Measurements from ENCODE around the gene MRPS21. TPM values are rescaled to one million over a fixed set of nuclear protein-coding genes. Genes with fewer than 3 reads are reported as not detected.

Gene MRPS21
- total RNA-seq, result 107 and 111 TPM in 2 replicates

GRCh38 chr1:150293433-150294253 is at the start of gene MRPS21:
TSS of gene MRPS21 (plus strand) at chr1:150293861. CDS start at chr1:150294367, 506 bp downstream.

DNA sequence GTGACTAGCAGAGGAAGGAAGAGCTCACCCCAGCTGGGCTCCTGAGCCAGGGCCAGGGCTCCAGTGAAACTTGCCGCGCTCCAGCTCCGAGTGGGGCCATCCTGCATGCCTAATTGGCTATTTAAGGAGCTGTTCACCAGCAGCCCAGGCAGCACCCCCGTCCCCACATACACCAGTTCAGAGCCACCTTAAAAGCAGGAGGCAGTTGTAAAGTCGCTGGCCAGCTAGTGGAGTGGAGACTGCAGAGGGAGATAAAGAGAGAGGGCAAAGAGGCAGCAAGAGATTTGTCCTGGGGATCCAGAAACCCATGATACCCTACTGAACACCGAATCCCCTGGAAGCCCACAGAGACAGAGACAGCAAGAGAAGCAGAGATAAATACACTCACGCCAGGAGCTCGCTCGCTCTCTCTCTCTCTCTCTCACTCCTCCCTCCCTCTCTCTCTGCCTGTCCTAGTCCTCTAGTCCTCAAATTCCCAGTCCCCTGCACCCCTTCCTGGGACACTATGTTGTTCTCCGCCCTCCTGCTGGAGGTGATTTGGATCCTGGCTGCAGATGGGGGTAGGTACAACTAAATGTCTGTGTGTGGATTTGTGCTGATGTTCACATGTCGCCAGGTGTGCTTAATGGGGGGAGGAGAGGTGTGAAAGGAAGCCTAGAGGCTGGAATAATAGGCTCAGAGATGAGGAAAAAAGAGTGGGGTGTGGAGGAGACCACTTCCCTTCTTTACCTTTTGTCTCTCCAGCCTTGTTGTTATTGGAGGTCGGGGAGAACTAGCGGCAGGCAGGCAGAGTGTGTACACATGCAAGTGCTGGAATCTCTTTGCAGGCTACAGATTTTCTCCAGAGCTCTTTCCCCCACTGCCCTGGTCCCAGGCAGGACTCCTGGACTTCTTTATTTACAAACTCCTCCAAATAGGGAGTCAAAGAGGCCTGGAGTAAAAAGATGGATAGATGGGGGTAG is 35.8 kb upstream of the MRPS21 start, which contains the start of gene CA14:
TSS of gene CA14 (plus strand) at position 151 of the 962 bp plus-strand sequence. CDS start at position 506, 355 bp downstream.

DNA sequence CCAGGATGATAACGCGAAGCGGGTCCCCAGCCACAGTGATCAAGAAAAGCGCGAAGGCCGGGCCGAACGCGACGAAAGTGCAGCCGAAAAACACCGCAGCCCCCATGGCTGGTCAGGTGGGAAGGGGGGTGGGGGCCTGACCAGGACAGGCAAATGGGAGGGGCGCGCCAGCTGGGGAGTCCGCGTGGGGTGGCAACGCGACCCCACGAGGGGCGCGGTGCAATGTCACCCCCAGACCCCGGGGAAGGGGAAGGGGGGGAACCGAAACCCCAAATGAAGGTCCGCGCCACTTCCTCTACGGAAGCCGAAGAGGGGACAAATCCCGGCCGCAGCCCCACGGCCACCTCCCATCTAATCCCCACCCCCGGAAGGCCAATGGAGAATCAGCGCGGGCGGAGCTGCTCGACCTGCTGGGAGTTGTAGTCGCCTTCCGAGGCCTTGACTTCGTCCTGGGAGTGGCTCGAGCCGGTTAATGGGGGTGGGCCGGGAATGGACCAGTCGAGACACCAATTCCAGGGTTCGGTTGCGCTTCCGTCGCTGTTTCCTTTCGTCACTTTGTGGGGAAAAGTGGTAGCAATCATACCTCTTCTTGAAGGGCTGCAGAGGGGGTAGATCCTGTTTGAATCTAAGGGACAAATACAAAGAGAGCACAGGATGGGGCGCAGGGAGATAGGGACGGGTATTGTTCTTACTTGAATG is 24.8 kb upstream of the MRPS21 start, which contains the start of gene APH1A:
TSS of gene APH1A (minus strand) at position 312 of the 699 bp plus-strand sequence. CDS start at position 106, 206 bp downstream.

DNA sequence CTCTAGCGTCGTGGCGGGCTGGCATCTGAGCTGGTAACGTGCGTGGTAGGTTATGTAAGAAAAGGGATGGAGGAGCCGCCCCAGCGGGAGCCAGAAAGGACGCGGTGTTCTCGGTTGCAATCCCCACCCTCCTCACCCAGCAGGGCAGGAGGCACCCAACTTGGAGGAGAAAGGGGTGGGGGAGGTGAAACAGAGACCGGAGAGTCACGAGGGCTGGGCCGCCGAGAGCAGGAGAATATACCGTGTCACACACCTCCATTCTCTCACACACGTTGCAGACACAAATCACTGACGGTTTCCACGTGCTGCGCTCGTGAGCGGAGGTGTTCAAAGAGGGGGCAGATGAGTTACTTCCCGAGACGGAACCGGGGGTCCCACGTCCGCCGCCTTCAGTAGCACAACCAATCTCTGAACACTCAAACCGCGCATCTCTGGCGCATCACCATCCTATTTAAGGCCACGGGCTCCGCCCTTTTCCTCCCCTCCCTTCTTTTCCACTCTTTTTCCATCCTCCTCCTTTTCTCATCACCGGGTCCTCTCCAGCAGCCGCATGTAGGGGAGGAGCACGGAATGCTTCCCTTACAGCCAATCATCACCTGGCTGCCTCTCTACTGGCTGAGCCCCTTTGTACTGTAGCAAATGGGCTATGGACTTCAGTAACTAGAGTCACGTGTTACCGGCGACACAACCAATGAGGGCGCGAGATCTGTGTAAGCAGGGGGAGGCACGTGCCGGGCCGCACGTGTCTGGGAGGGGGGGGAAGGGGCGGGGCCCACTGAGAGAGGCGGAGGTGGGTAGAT is 11.7 kb upstream of the MRPS21 start, which contains the start of gene CIART:
TSS of gene CIART (plus strand) at position 797 of the 800 bp plus-strand sequence. CDS start 714 bp downstream, outside the sequence.

Other genes with a start within 250 kb of the MRPS21 start
- 29.6 and 32.4 TPM in 2 replicates for gene VPS45, start 226.1 kb upstream of the MRPS21 start, total RNA-seq
- 45.7 and 64.1 TPM in 2 replicates for gene PLEKHO1, start 143.9 kb upstream of the MRPS21 start, total RNA-seq
- gene ANP32E, start 57.7 kb upstream of the MRPS21 start, total RNA-seq, result 14.9 and 19.5 TPM in 2 replicates
- not detected in 2 replicates for gene CA14, start 36.1 kb upstream of the MRPS21 start, total RNA-seq
- 92.0 and 110 TPM in 2 replicates for gene APH1A, start 24.8 kb upstream of the MRPS21 start, total RNA-seq
- 11.5 and 12.5 TPM in 2 replicates for gene C1orf54, start 21.1 kb upstream of the MRPS21 start, total RNA-seq
- gene CIART, start 11.3 kb upstream of the MRPS21 start, total RNA-seq, result 3.0 and 4.6 TPM in 2 replicates
- gene PRPF3, start 27.7 kb downstream of the MRPS21 start, total RNA-seq, result 29.9 and 38.6 TPM in 2 replicates
- 4.9 and 5.4 TPM in 2 replicates for gene RPRD2, start 70.3 kb downstream of the MRPS21 start, total RNA-seq
- gene TARS2, start 193.6 kb downstream of the MRPS21 start, total RNA-seq, result 10.8 and 13.5 TPM in 2 replicates
- 6.3 and 7.8 TPM in 2 replicates for gene ECM1, start 214.2 kb downstream of the MRPS21 start, total RNA-seq
- gene FALEC, start 221.9 kb downstream of the MRPS21 start, total RNA-seq, result 0.18 and 0.57 TPM in 2 replicates